Ishikawa (cell line): ENCODE measurements around the gene C19orf53.

Experiments
- CEBPB ChIP-seq: IDR thresholded peaks from 2 replicates; pipeline ENCODE4 v1.6.1; 2012
- CREB1 ChIP-seq: IDR thresholded peaks from 2 replicates; pipeline ENCODE4 v1.6.1; 2012; ENCODE audit warnings: low read depth
- EGR1 ChIP-seq: IDR thresholded peaks from 2 replicates; pipeline ENCODE4 v1.6.1; 2012
- EP300 ChIP-seq: IDR thresholded peaks from 2 replicates; pipeline ENCODE4 v1.6.1; 2012; ENCODE audit warnings: borderline replicate concordance
- FOXM1 ChIP-seq: IDR thresholded peaks from 2 replicates; pipeline ENCODE4 v1.6.1; 2012; ENCODE audit warnings: low read depth, borderline replicate concordance
- MAX ChIP-seq: IDR thresholded peaks from 2 replicates; pipeline ENCODE4 v1.6.1; 2012
- NFIC ChIP-seq: IDR thresholded peaks from 2 replicates; pipeline ENCODE4 v1.6.1; 2012
- RAD21 ChIP-seq: IDR thresholded peaks from 2 replicates; pipeline ENCODE4 v1.6.1; 2012; ENCODE audit warnings: low read depth
- REST ChIP-seq: IDR thresholded peaks from 2 replicates; pipeline ENCODE4 v1.6.1; 2012; ENCODE audit warnings: low read depth, mild to moderate bottlenecking
- TAF1 ChIP-seq: IDR thresholded peaks from 2 replicates; pipeline ENCODE4 v1.6.1; 2012; ENCODE audit warnings: low read depth, mild to moderate bottlenecking
- TCF12 ChIP-seq: IDR thresholded peaks from 2 replicates; pipeline ENCODE4 v1.6.1; 2012; ENCODE audit warnings: low read depth
- TEAD4 ChIP-seq: IDR thresholded peaks from 2 replicates; pipeline ENCODE4 v1.6.1; 2012
- USF1 ChIP-seq: IDR thresholded peaks from 2 replicates; pipeline ENCODE4 v1.6.1; 2012
- YY1 ChIP-seq: IDR thresholded peaks from 2 replicates; pipeline ENCODE4 v1.6.1; 2012; ENCODE audit warnings: low read depth
- ZBTB7A ChIP-seq: IDR thresholded peaks from 2 replicates; pipeline ENCODE4 v1.6.1; 2012; ENCODE audit warnings: low read depth

Gene C19orf53

GRCh38 chr19:13783565-13784500, 9.6 kb downstream of the C19orf53 start:
- no peak for TF ChIP-seq CREB1
- TF ChIP-seq TEAD4: no peak
- TF ChIP-seq USF1: no peak
- TF ChIP-seq YY1: no peak
- TF ChIP-seq REST: no peak
- TF ChIP-seq CEBPB: no peak
- TF ChIP-seq TCF12: no peak
- TF ChIP-seq NFIC: no peak
- no peak for TF ChIP-seq TAF1
- no peak for TF ChIP-seq EGR1
- no peak for TF ChIP-seq EP300
- no peak for TF ChIP-seq RAD21
- no peak for TF ChIP-seq FOXM1
- no peak for TF ChIP-seq ZBTB7A
- TF ChIP-seq MAX: no peak

- TF ChIP-seq YY1 (no peak), MAX (0 out of 2 replicates have a peak, but pooled peaks have one; percentile 15), ZBTB7A (peak; percentile 90), NFIC (peak; percentile 55), TEAD4 (no peak), RAD21 (peak; percentile 86)
Observed at GRCh38 chr19:13784731-13785452, 10.6 kb downstream of the C19orf53 start.

GRCh38 chr19:13788991-13789390, 14.7 kb downstream of the C19orf53 start:
- TF ChIP-seq FOXM1: no peak
- no peak for TF ChIP-seq RAD21
- no peak for TF ChIP-seq EP300
- no peak for TF ChIP-seq NFIC
- no peak for TF ChIP-seq CEBPB
- no peak for TF ChIP-seq ZBTB7A
- no peak for TF ChIP-seq MAX
- TF ChIP-seq TAF1: no peak

GRCh38 chr19:13790354-13790753, 16.1 kb downstream of the C19orf53 start:
- no peak for TF ChIP-seq YY1
- no peak for TF ChIP-seq ZBTB7A
- TF ChIP-seq EP300: no peak
- no peak for TF ChIP-seq NFIC
- TF ChIP-seq FOXM1: no peak
- no peak for TF ChIP-seq MAX
- no peak for TF ChIP-seq EGR1
- no peak for TF ChIP-seq CREB1

- TF ChIP-seq TAF1: no peak
- no peak for TF ChIP-seq CREB1
- no peak for TF ChIP-seq EP300
Observed at GRCh38 chr19:13794398-13794756, 20.1 kb downstream of the C19orf53 start.

- no peak for TF ChIP-seq TAF1
- TF ChIP-seq FOXM1: no peak
- TF ChIP-seq ZBTB7A: peak; percentile 80; the same call in 1 of the 2 replicates
- TF ChIP-seq EP300: no peak
- peak; percentile 55 for TF ChIP-seq TEAD4
- TF ChIP-seq USF1: peak; percentile 70
- 0 out of 2 replicates have a peak, but pooled peaks have one; percentile 18 for TF ChIP-seq CREB1
- TF ChIP-seq CEBPB: no peak
- peak; percentile 79 for TF ChIP-seq EGR1
- TF ChIP-seq NFIC: peak; percentile 71
- TF ChIP-seq RAD21: no peak
- TF ChIP-seq MAX: 0 out of 2 replicates have a peak, but pooled peaks have one; percentile 21
- peak; percentile 32; the same call in 1 of the 2 replicates for TF ChIP-seq TCF12
- no peak for TF ChIP-seq REST
- no peak for TF ChIP-seq YY1
Observed at GRCh38 chr19:13794757-13795589, 20.7 kb downstream of the C19orf53 start, which contains the start of gene ZSWIM4. Gene ZSWIM4, plus strand, starts transcription at chr19:13795443. Its CDS starts 206 bp downstream, at chr19:13795649.
